GM08714 (cell line): Measurements from ENCODE around the gene DIP2B.
A peak's percentile ranks its signal among the peaks of the same experiment; 100 is the strongest.
"Not testable (repeated sequence)": the region's sequence is repeated elsewhere in the genome, so short reads cannot be mapped to it uniquely, and the experiment has no call there.

ENCODE experiments used
- H3K4me3 ChIP-seq: fragments of 200-500 bp; sonication (Bioruptor generic); 2 replicates; pipeline ENCODE4 v1.5.1; 2014; ENCODE audit warnings: mild to moderate bottlenecking, low read length, inconsistent platforms
- ZNF274 ChIP-seq: IDR thresholded peaks from 2 replicates; pipeline ENCODE4 v1.6.1; 2012; ENCODE audit warnings: mild to moderate bottlenecking, low read depth, low read length

DIP2B gene

DNA sequence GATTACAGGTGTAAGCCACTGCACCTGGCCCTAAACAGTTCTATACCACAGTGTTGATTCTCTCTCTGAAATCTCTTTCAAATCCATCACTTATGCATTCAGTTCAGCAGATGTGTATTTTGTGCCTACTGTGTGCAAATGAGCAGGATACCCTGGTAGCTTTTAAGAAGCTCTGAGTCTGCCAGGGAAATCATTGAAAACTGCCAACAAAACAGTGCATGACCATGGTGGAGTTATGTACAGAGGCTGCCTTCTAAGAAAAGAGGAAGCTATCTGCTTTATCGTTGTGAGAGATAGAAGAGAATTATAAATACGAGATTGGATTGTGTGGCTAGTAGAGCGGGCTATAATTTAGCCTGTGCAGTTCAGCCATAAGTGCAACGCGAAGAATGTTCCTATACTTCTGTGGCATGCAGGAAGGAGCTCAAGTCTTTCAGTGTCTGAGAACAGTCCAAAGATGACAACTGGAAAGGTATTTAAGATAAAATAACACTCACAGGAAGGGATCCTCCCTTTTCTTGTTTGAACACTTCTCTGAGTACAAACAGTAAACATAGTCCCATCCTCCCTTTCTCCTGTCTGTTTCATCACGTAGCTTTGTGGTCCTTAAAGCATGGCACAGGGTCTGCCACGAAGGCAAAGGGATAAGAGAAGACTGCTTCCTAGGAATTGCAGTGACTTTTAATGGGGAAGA, 4.3 kb downstream of the DIP2B start:
- TF ChIP-seq ZNF274 = no peak
- no peak overlapping the region; the same call in 1 of the 2 replicates for H3K4me3 ChIP-seq

GRCh38 chr12:50514526-50515276, 9.9 kb downstream of the DIP2B start:
- H3K4me3 ChIP-seq = no peak overlapping the region; the same call in 1 of the 2 replicates

GRCh38 chr12:50515587-50515986, 10.8 kb downstream of the DIP2B start:
- no peak overlapping the region; the same call in 1 of the 2 replicates for H3K4me3 ChIP-seq
- TF ChIP-seq ZNF274 = no peak

More at GRCh38 chr12:50514526-50515276, 9.9 kb downstream of the DIP2B start:
- no peak for TF ChIP-seq ZNF274

DNA sequence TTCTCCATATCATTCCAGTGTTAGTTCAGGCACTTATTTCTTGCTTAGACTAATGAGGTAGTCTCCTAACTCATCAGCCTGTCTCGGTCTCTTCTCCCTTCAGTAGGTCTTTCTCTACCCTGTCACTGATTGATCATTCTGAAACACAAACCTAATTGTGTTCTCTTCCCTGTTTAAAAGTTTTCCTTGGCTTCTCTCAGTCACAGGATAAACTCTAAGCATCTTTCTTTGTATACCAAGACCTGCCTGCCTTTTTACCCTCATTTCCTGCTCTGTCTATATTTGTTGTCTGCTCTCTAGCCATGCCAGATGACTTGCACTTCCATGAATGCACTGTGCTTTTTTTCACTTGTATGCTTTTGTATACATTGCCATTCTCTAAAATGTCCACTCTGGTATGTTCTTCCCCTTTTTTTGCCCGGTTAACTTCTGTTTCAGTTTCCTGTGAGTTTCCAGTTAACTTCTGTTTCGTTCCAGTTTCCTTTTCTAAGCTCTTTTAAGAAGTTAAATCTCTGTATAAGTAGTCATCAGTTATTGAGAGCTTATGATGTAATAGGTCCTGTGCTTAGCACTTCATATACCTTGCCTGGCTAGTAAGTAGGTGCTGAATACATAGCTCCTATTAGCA, 12.8 kb downstream of the DIP2B start:
- H3K4me3 ChIP-seq = peak overlapping the region; percentile 51; the same call in 1 of the 2 replicates
- TF ChIP-seq ZNF274 = no peak

GRCh38 chr12:50518090-50518489, 13.3 kb downstream of the DIP2B start:
- TF ChIP-seq ZNF274 = no peak
- no peak overlapping the region for H3K4me3 ChIP-seq

DNA sequence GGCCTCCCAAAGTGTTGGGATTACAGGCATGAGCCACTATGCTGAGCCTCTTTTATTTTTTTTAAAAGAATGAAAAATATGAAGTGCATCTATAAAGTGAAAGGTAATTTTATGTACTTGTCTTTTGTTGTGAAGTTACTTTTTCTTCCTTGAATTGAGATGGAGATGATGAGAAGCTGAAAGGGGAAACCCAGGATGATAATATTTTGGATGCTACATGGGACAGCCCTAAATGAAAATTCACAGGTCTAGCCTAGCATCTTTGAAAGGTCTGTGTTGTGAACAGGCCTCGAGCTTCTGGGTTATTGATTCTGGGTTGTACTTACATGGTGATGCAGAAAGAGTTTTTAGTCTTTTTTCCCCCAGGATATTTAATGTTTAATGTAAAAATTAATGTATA, 14.6 kb downstream of the DIP2B start:
- TF ChIP-seq ZNF274 = no peak
- no peak overlapping the region for H3K4me3 ChIP-seq

DNA sequence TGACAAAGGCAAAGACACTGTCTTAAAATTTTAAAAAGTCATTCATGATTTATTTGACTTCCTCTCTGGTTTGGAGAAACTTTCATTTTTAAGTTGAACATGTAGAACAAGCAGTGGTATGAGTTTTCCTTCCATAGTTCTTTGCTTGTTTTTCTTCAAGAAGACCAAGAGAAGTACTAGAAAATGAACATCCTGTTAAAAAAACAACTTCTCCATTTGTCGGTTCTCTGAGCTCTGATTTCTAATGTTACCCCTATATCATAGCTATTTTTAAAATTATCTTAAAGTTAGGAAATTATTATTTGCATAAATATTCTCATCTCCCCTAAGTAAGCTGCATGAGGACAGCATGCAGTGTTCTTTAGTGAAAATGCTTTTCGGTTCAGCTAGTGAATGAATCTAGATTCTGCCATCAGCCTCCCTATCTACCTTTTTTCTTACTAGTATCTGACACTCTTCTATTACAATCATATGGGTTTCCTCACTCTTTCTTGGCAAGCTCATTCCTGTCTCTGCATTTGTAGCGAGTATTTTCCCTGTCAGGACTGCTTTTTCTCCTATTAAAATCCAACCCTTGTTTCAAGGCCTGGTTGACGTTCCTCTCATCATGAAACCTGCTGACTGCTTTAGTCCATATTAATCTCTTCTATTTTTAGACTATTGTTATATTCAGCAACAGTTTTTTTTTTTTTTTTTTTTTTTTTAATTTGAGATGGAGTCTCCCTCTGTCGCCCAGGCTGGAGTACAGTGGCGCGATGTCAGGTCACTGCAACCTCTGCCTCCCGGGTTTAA, 15.8 kb downstream of the DIP2B start:
- TF ChIP-seq ZNF274 = no peak
- H3K4me3 ChIP-seq = no peak overlapping the region; the same call in 1 of the 2 replicates

DNA sequence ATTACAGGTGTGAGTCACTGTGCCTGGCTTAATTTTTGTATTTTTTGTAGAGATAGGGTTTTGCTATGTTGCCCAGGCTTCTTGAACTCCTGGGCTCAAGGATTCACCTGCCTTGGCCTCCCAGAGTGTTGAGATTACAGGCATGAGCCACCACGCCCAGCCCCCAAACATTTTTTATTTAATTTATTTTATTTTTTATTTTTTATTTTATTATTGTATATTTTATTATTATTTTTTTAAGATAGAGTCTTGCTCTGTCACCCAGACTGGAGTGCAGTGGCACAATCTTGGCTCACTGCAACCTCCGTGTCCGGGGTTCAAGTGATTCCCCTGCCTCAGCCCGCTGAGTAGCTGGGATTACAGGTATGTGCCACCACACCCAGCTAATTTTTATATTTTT, 17.0 kb downstream of the DIP2B start:
- H3K4me3 ChIP-seq = not testable (repeated sequence)

- no peak for TF ChIP-seq ZNF274
- no peak overlapping the region for H3K4me3 ChIP-seq
Measured at GRCh38 chr12:50523772-50524171, 19.0 kb downstream of the DIP2B start.

DNA sequence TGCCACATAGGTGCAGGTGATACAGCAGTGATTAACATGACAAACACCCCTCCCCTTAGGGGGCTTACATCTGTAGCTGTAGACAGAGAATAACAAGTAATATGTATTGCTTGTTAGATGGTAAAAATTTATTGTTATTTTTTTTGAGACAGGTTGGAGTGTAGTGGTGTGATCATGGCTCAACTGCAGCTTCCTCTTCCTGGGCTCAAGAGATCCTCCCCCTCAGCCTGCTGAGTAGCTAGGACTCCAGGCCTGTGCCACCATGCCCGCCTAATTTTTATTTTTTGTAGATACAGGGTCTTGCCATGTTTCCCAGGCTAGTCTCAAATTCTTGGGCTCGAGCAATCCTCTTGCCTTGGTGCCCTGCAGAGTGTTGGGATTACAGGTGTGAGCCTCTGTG, 19.8 kb downstream of the DIP2B start:
- TF ChIP-seq ZNF274 = no peak
- H3K4me3 ChIP-seq = no peak overlapping the region

GRCh38 chr12:50525422-50525821, 20.6 kb downstream of the DIP2B start:
- no peak overlapping the region for H3K4me3 ChIP-seq
- TF ChIP-seq ZNF274 = no peak

DNA sequence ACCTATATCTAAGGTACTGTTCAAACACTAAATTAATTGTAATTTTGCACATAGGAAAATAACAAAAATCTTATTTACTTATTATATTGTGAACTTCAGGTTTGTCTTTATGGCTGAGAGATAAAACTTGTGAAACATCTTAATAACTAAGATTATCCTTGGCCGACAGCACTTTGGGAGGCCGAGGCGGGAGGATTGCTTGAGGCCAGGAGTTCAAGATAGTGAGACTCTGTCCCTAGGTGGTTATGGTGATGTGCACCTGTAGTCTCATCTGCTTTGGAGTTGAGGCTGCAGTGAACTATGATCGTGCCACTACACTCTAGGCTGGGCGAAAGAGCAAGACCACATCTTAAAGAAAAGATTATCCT, 22.6 kb downstream of the DIP2B start:
- H3K4me3 ChIP-seq = no peak overlapping the region
- no peak for TF ChIP-seq ZNF274

DNA sequence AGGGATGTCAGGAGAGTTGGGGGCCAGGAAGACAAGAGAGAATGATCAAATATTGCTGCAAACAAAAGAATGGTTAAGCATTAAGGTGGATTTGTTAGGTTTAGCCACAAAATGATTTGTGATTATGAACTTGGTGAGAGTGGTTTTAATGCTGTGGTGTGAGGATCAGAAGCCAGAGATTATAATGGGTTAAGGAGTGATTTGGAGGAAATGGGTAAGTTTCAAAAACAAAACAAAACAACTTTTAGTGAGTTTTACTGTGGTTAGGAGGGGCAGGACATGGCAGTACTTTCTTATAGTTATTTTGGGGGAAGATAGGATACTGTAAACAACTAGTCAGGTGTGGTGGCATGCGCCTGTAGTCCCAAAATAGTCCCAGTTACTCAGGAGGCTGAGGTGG, 24.0 kb downstream of the DIP2B start:
- no peak for TF ChIP-seq ZNF274
- no peak overlapping the region for H3K4me3 ChIP-seq

DNA sequence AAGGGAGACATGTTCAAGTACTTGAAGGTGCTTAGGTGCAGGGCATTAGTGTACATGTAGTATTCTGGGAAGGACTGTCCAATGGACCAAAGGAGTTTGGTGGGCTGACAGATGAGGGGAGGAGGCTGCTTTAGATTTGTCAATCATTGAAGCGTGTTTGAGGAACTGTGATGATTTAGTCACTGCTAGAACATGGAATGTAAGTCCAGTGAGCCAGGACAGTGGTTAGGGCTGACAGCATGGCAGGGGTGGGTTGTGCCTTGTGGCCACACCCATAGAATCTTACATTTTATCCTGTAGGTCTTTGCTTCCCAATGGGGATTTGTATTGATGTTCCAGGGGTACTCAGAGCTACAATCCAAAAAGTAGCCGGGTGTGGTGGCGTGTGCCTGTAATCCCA, 24.6 kb downstream of the DIP2B start:
- no peak for TF ChIP-seq ZNF274
- H3K4me3 ChIP-seq = no peak overlapping the region
